Measurements from ENCODE around the gene PIEZO2.

Gene PIEZO2

DNA sequence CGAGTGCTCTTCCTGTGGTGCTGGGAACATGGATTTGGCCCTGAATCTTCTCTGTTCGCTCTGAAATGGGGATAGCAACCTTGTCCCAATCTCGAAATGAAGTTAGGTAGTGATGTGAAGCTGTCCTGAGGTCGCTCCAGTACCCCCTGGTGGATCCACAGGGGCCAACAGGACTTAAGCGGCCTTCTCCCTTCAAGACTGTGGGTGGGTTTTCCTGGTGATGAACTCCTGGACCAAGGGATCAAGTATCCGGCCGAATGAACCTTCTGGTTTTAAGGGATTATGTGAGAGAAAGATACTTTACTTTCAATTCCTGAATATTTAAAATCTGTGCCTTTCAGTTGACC, 467.0 kb downstream of the PIEZO2 start:
- TF ChIP-seq, protein P1, sequence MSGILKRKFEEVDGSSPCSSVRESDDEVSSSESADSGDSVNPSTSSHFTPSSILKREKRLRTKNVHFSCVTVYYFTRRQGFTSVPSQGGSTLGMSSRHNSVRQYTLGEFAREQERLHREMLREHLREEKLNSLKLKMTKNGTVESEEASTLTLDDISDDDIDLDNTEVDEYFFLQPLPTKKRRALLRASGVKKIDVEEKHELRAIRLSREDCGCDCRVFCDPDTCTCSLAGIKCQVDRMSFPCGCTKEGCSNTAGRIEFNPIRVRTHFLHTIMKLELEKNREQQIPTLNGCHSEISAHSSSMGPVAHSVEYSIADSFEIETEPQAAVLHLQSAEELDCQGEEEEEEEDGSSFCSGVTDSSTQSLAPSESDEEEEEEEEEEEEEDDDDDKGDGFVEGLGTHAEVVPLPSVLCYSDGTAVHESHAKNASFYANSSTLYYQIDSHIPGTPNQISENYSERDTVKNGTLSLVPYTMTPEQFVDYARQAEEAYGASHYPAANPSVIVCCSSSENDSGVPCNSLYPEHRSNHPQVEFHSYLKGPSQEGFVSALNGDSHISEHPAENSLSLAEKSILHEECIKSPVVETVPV (CRISPR knock-in tag; IDR thresholded peaks at IDR 0.05): no peak
- TF ChIP-seq SNAI2 (CRISPR knock-in tag; IDR thresholded peaks at IDR 0.05) (no peak), PATZ1 (CRISPR knock-in tag; IDR thresholded peaks at IDR 0.05; ENCODE audit: borderline replicate concordance) (no peak)
- ATAC-seq: no peak

DNA sequence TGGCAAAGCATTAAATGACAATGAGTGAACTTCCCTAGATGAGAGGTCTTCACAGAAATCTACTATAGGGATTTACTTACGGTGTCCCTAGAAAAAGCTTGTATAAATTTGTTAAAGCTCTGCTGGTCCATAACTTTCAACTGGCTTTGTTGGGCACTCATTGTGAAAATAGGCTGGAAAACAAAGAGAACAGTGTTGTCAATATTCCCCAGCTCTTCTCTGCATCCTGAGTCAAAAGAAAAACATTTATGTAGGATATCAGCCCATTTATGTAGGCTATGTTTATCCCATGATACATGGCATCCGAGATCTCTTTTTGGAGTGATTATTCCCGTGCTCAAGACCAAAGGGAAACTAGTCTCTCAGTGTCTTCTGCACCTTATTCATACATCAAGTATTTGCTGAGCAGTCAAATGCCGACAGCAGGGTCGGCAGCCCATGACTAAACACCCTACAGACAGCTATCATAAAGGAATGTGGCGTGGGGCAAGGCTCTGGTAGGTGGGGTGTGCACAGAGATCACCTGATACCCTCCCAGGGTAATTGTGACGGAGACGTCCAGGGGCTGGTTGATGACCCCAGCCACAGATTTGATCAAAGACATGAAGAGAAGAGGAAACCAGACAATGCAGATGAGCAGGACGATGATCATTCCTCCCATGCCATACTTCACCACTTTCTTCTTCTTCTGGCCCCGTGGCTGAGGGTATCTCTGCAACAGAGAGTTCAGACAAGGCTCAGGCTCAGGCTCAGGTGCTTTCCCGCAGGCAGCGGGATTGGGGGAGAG, 467.6 kb downstream of the PIEZO2 start:
- TF ChIP-seq, protein P1 (CRISPR knock-in tag; IDR thresholded peaks at IDR 0.05): no peak
- TF ChIP-seq ZC3H10 (CRISPR knock-in tag; IDR thresholded peaks at IDR 0.05): no peak
- TF ChIP-seq ZNF565 (CRISPR knock-in tag; conservative IDR thresholded peaks at IDR 0.05; ENCODE audit: low read depth): no peak

DNA sequence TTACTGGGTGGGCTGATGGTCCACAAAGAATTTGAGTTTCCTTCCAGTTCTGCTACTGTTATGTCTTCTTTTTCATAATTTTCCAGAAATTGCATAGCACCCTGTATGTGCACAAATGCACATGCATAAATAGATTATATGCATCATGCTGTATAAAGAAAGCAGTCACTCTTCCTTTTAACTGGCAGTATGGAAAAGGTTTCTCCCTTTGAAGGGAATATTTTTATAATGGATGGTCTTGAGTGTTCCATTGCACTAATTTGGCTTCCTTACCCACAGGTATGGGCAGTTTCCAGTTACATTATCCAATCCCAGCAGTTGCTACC, 469.1 kb downstream of the PIEZO2 start:
- TF ChIP-seq ZC3H10 (CRISPR knock-in tag; IDR thresholded peaks at IDR 0.05) (no peak), RARB (CRISPR knock-in tag; IDR thresholded peaks at IDR 0.05) (no peak), BACH2 (CRISPR knock-in tag; IDR thresholded peaks at IDR 0.05; ENCODE audit: borderline replicate concordance) (no peak)
- ATAC-seq: no peak

More for the DNA sequence above, 467.6 kb downstream of the PIEZO2 start:
- no peak for ATAC-seq

GRCh38 chr18:10679557-10680270, 469.7 kb downstream of the PIEZO2 start:
- TF ChIP-seq CSDC2 (CRISPR knock-in tag; IDR thresholded peaks at IDR 0.05): no peak
- no peak for TF ChIP-seq ZFP3 (CRISPR knock-in tag; IDR thresholded peaks at IDR 0.05)
- no peak for TF ChIP-seq ZC3H10 (CRISPR knock-in tag; IDR thresholded peaks at IDR 0.05)
- TF ChIP-seq TCF4 (CRISPR knock-in tag; IDR thresholded peaks at IDR 0.05; ENCODE audit: borderline replicate concordance): no peak
- TF ChIP-seq ZNF8 (CRISPR knock-in tag; IDR thresholded peaks at IDR 0.05): no peak
- no peak for TF ChIP-seq ARNTL (CRISPR knock-in tag; IDR thresholded peaks at IDR 0.05; ENCODE audit: borderline replicate concordance, low read depth)
- TF ChIP-seq BACH2 (CRISPR knock-in tag; IDR thresholded peaks at IDR 0.05; ENCODE audit: borderline replicate concordance): no peak
- no peak for TF ChIP-seq PATZ1 (CRISPR knock-in tag; IDR thresholded peaks at IDR 0.05; ENCODE audit: borderline replicate concordance)
- no peak for TF ChIP-seq RARB (CRISPR knock-in tag; IDR thresholded peaks at IDR 0.05)
- no peak for ATAC-seq

DNA sequence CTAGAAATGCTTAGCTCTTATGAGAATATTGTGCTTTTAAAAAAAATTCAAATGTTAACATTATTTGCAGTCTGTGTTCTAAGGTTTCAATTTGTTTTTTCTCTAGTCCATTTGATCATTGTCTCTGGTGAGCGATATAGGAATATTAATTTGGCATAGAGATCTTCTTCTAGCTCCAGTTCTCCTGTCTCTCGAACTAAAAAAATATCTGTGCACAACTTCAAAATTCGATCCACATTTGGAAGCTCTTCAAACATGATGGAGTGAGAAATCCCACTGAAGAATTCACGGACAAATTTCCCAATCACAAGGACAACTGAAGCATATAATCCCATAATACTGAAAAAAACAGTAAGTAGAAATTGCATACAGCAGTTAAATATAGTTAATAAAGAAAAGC, 477.9 kb downstream of the PIEZO2 start:
- ATAC-seq: no peak
- no peak for TF ChIP-seq CREB5 (CRISPR knock-in tag; IDR thresholded peaks at IDR 0.05; ENCODE audit: low read depth)
- TF ChIP-seq ZC3H10 (CRISPR knock-in tag; IDR thresholded peaks at IDR 0.05): no peak
- no peak for TF ChIP-seq ISL1 (CRISPR knock-in tag; IDR thresholded peaks at IDR 0.05)
- TF ChIP-seq, protein P2, sequence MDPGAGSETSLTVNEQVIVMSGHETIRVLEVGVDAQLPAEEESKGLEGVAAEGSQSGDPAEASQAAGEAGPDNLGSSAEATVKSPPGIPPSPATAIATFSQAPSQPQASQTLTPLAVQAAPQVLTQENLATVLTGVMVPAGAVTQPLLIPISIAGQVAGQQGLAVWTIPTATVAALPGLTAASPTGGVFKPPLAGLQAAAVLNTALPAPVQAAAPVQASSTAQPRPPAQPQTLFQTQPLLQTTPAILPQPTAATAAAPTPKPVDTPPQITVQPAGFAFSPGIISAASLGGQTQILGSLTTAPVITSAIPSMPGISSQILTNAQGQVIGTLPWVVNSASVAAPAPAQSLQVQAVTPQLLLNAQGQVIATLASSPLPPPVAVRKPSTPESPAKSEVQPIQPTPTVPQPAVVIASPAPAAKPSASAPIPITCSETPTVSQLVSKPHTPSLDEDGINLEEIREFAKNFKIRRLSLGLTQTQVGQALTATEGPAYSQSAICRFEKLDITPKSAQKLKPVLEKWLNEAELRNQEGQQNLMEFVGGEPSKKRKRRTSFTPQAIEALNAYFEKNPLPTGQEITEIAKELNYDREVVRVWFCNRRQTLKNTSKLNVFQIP (CRISPR knock-in tag; IDR thresholded peaks at IDR 0.05; ENCODE audit: borderline replicate concordance, low read depth): no peak
- no peak for TF ChIP-seq SNAI2 (CRISPR knock-in tag; IDR thresholded peaks at IDR 0.05)
- TF ChIP-seq ZFP3 (CRISPR knock-in tag; IDR thresholded peaks at IDR 0.05): no peak
- no peak for TF ChIP-seq ZNF70 (CRISPR knock-in tag; IDR thresholded peaks at IDR 0.05)
- no peak for TF ChIP-seq PATZ1 (CRISPR knock-in tag; IDR thresholded peaks at IDR 0.05; ENCODE audit: borderline replicate concordance)
- TF ChIP-seq RARB (CRISPR knock-in tag; IDR thresholded peaks at IDR 0.05): no peak
- TF ChIP-seq BACH2 (CRISPR knock-in tag; IDR thresholded peaks at IDR 0.05; ENCODE audit: borderline replicate concordance): no peak
- no peak for TF ChIP-seq ZFP30 (CRISPR knock-in tag; IDR thresholded peaks at IDR 0.05)
- no peak for TF ChIP-seq PPARA (CRISPR knock-in tag; IDR thresholded peaks at IDR 0.05; ENCODE audit: borderline replicate concordance)
- no peak for TF ChIP-seq CSDC2 (CRISPR knock-in tag; IDR thresholded peaks at IDR 0.05)
- TF ChIP-seq ARNTL (CRISPR knock-in tag; IDR thresholded peaks at IDR 0.05; ENCODE audit: borderline replicate concordance, low read depth): no peak
- TF ChIP-seq GLIS3 (CRISPR knock-in tag; IDR thresholded peaks at IDR 0.05): no peak

All from SK-N-SH treated with all-trans-retinoic acid at 6 μM for 48 hours (cell line).